ENCODE data around the gene PEA15.

Gene PEA15

DNA sequence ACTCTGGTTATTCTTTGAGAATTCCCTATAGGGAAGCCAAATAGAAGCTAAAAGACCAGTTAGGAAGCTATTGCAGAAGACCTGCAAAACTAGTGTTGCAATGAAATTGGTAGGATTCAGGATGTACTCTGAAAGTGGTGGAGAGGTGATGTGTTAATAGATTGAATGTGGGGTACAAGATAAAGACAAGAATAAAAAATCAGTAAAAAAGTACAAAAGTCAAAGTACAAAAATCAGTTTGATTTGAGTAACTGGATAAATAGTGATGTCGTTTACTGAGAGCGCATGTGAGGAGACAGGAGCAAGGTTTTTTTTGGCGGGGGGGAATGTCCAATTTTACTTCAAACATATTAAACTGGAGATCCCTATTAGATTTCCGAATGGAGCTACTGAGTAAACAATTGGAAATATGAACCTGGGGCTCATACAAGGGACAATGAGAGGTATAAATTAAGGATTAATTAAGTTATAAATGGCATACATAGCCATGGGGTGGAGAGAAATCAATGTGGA, 59.7 kb downstream of the PEA15 start:
- H3K4me3 ChIP-seq (ENCODE audit: insufficient read length, low read depth), result no peak overlapping the region
- DNase-seq (ENCODE audit: low read depth, low spot score), result no peak
- TF ChIP-seq YY1 (IDR thresholded peaks at IDR 0.05; ENCODE audit: insufficient read depth, insufficient read length) (no peak), SUZ12 (IDR thresholded peaks at IDR 0.05; ENCODE audit: extremely low read depth, insufficient read depth, insufficient read length) (no peak), ZNF274 (IDR thresholded peaks at IDR 0.05; ENCODE audit: low read depth, low read length) (no peak)

More for the DNA sequence above, 59.7 kb downstream of the PEA15 start:
- H3K27me3 ChIP-seq (ENCODE audit: insufficient read depth, insufficient read length), result no peaks in the 10 kb centered on the region
- no peaks in the 10 kb centered on the region for H3K36me3 ChIP-seq (ENCODE audit: insufficient read depth, insufficient read length, low read length)
- H3K4me1 ChIP-seq (ENCODE audit: insufficient read depth, insufficient read length), result no peaks in the 10 kb centered on the region
- H3K9ac ChIP-seq (ENCODE audit: insufficient read length, low read depth), result no peak overlapping the region
- no peaks in the 10 kb centered on the region for H3K9me3 ChIP-seq (ENCODE audit: insufficient read depth, low read length)

Data from NT2/D1 (cell line).